GM21367 (cell line): ENCODE data around the gene FAM20C.
"Not testable (repeated sequence)": the region's sequence is repeated elsewhere in the genome, so short reads cannot be mapped to it uniquely, and the experiment has no call there.

Experiments used
- ATAC-seq: cut with Tn5 transposase; IDR thresholded peaks from one replicate; pipeline ENCODE4 v1.9.1; 2021; ENCODE audit not compliant: unreplicated experiment

The FAM20C gene

DNA sequence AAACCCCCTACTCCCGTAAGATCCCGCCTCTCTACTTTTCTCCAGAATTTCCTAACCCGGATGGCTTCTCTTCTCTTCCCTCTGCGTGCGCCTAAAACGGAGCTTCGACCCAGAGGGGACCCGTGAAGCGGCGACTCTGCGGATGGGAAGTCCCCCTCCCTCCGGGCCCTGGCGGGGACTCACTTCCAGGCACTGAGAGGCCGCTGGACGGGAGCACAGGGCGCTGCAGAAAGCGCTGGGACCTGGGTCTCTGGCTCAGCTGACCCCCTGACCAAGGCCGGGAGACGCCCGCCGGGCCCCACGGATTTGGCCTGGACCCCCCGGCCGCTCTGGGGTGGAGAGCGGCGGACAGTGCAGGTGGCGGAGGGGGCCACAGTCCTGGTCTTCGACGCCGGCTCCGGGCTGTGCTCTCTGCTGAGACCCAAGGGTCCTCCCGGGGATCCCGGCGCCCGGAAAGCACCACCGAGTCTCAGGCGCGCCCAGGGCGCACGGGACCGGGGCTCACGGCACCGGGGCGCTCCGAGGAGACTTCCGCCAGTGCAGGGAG lies 96.9 kb downstream of the FAM20C start:
- ATAC-seq, result no peak

DNA sequence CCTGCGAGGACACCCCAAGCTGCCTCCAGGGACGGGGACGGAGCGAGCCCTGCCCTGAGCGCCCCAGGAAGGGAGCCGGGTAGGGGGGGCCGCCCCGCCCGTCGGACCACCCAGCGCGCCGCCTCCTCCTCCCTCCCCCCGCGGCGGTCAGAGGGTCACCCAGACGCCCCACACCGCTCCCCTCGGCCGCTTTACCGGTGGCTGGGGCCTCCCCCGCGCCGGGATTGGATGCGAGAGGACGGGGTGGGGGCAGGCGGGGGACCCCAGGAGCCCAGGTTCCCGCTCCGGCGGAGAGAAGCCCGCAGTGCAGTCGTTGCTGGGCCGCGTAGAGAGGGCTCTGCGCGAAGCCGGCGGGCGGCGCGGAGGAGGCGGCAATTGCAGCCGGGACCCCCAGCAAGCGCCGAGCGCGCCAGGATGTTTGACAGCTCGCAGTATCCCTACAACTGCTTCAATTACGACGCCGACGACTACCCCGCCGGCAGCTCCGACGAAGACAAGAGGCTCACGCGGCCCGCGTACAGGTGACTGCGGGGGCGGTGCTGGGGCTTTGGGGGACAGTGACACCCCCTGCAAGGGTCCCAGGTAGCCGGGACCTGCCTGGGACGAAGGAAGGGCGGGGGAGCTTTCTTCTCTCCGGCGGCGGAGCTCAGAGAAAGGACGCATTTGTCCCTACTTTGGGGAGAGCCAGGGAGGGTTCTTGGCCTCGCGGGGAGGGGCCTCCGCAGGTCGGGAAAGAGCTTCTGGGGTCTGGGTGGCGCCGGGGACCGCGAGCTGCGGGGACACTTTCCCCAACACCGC lies 97.6 kb downstream of the FAM20C start, which contains the start of gene FOXL3:
FOXL3 (plus strand) TSS at position 415 of the 798 bp plus-strand sequence; CDS start at position 415, 0 bp downstream.
- ATAC-seq, result no peak

GRCh38 chr7:290554-291372 lies 98.4 kb downstream of the FAM20C start:
- no peak for ATAC-seq

DNA sequence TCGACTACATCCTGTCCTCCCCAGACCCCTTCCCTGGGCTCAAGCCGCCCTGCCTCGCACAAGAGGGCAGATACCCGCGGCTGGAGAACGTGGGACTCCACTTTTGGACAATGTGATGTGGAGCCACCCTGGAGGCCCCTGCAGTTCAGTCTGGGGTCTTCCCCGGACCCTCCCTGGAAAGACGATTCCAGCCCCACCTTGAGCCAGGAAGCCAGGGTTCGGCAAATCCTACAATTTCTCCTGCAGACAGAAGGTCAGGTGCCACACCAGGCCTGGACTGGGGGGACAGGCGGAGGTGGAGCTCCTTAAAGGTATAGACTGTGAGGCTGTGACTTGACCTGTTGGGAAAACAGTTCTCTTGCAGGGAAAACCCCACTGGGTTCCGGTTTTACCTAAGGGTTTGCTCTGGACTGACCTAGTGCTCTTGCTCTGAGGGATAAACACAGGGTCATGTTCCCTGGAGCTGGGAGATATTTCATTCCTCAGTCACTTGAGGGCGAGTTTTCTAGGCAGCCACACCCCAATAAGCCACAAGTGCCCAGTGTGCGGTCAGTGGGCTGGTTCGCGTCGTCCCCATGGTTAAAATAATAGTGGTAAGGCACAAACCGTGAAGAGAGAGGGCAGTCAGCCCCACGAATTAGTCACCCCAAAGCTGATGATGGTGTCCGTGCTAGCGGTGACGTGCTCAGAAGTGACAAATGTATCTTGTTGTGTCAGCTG lies 99.2 kb downstream of the FAM20C start:
- ATAC-seq, result no peak

- no peak for ATAC-seq
Observed at GRCh38 chr7:292226-292625, 99.9 kb downstream of the FAM20C start.

GRCh38 chr7:292826-293225 lies 100.5 kb downstream of the FAM20C start:
- ATAC-seq, result no peak

DNA sequence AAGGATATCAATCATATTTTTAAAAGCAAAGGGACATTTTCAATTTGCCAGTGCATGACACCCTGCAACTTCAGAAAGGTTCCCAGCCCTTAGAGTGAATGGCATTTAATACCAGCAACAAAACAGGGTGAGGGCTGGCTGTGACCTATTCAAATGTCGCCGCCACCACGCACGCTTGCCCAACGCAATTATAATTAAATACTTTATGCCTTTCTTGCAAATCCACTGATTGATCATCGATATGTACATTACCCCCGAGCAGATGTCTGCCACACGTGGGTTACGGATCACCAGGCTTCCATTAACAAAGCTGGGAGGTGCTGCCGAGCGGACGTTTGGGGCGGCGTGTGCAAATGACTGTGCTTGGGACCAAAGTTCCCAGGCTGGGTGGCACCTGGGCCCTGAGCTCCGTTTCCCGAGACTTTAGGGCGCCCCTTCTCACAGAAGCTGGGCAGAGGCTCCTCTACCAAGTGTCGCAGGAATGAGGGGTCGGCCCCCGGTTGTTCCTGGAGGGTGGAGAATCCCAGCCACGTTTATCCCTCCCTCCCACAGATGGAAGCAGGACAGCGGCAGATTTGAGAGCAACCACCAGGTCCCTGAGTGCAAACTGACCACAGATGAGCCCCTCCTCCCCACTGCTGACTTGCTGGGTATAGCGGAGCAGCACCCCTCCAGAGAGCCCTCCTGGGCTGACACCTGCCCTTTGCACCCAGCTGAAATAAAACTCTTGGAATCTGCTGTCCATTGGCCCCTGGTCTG lies 101.5 kb downstream of the FAM20C start:
- ATAC-seq, result no peak

DNA sequence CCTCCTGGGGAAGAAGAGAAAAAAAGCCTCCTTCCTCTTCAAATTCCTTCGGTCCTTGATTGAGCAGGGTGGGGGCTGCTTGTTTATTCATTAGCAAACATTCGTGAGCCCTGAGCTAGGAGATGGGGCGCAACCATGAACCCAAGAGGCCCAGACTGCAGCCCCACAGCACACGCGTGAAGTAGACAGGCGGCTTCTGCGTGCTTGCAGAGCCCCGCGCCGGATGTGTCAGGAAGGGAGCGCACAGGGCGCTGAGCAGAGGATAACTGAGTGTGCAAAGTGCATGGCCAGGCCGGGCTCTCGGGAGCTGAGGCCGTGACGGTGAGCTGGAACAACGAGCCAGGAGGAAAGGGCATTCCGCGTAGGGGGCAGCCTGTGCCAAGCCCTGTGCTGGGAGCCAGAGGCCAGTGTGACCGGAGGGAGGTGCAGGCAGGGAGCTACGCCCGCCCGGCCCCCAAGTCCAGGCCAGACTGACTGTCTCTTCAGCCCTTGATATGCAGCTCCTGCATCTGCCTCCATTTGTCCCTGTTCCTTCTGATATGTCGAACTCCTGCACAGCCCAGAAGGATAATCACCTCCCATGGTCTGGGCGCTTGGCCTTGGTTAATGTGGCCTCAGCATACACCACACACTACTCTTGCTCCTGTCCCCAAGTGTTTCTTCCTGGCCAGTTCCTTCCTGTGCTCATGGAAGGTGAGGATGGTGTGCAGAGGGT lies 102.2 kb downstream of the FAM20C start:
- ATAC-seq, result no peak

DNA sequence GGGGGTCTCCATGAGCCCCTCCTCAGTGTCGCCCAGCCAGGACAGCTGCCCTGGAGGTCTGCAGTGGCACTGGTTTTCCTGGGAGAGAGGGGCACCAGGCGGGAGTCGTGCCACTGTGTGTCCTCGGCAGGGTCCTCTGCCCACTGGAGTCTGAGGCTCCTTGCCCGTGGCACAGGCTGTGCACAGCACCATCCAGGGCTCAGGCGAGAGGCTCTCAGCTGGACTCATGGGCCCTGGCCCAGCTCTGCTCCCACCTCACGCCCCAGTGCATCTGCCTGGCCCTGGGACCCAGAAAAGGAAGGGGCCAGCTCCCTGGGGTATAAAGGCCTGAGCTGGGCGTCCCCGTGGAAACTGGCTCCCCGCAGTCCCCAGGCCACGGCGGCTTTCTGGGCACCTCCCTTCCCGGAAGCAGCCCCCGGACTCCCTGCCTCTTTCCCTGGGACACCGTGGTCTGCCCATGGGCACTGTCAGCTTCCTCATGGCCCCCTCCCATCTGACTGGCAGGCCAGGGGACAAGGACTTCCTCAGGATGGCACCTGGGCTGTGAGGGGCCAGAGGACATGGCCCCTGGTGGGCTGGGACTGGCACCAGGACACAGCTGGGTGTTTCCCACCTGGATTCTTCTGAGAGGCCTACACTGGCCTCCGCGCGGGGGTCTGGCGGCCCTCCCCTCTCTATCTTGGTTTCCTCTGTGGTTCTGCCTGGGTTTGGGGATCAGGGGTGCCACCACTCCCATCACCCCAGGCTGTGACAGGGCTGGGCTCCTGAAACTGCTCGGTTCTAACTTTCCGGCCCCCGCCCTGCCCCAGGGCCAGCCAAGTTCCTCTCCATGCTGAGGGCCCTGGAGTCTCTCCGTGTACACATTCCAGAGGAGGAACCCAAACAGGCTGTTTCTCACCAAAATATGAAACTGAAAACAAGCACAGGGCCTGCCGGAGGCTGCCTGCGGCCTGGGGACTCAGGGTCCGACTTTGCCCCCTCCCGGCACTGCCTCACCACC lies 103.1 kb downstream of the FAM20C start:
- no peak for ATAC-seq

DNA sequence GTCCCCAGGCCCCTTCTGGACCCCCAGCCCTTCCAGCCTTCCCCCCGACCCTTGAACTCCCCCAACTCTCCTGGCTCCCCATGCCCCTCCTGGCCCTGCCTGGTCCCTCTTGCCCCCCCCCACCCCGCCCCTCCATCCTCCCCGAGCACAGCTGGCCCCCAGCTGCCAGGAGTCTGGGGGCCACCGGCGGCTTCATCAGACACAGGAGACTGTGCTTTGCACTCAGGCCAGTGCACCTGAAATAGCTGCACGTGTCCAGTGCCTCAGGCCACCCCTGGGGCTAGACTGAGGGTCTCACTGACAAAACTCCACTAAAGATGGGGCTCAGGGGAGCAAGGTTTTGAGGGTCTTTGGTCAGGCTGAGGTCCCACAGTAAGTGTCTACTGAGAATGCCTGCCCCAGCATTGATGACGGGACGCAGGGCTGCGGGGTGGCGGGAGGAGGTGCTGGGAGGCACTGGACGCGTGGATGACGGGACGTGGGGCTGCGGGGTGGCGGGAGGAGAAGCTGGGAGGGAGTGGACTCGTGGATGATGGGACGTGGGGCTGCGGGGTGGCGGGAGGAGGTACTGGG lies 104.1 kb downstream of the FAM20C start:
- ATAC-seq, result no peak

DNA sequence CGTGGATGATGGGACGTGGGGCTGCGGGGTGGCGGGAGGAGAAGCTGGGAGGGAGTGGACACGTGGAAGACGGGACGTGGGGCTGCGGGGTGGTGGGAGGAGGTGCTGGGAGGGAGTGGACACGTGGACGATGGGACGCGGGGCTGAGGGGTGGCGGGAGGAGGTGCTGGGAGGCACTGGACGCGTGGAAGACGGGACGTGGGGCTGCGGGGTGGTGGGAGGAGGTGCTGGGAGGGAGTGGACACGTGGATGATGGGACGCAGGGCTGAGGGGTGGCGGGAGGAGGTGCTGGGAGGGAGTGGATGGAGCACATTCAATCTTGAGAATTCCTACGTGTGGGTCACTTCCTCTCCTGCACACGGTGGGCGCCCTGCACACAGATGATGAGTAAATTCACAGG lies 104.8 kb downstream of the FAM20C start:
- not testable (repeated sequence) for ATAC-seq

- ATAC-seq, result no peak
Observed at GRCh38 chr7:297611-298374, 105.4 kb downstream of the FAM20C start.

GRCh38 chr7:298375-298702 lies 106.0 kb downstream of the FAM20C start:
- ATAC-seq, result no peak

- ATAC-seq, result no peak
Observed at GRCh38 chr7:298743-299142, 106.4 kb downstream of the FAM20C start.

- ATAC-seq, result no peak
Observed at GRCh38 chr7:299169-299568, 106.8 kb downstream of the FAM20C start.

DNA sequence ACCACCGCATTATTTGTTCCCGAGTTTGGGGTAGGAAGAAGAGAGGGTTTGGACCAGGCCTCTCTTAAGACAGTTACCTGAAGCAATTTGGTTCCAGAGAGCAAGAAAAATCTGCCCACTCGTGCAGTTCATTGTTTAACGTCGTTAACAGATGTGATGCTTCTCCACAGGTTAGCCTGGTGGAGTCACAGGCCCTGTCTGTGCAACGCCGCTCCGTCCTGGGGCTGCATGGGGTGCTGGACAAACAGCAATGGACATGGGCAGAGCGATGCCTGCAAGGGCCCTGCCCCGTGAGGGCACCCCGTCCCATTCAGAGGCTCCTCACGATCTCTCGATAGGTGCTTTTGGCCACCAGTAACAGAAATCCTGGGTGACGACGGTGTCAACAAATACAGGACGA lies 107.3 kb downstream of the FAM20C start:
- no peak for ATAC-seq

- ATAC-seq, result no peak
Observed at GRCh38 chr7:300048-300447, 107.7 kb downstream of the FAM20C start.
